HepG2 (cell line): ENCODE results near the gene STX10.

Experiments used
- ARNT2 ChIP-seq: sonication (generic); formaldehyde crosslinking; IDR thresholded peaks from 2 replicates; pipeline ENCODE4 v1.8.0; 2022; ENCODE audit warnings: mild to moderate bottlenecking, low read depth, missing genetic modification reagents, moderate library complexity
- CTCF ChIP-seq: sonication (generic); formaldehyde crosslinking; IDR thresholded peaks from 2 replicates; pipeline ENCODE4 v1.5.0; 2020; ENCODE audit warnings: mild to moderate bottlenecking, missing genetic modification reagents, moderate library complexity
- ESRRA ChIP-seq: sonication (generic); formaldehyde crosslinking; IDR thresholded peaks from 2 replicates; pipeline ENCODE4 v1.5.1; 2020; ENCODE audit warnings: mild to moderate bottlenecking, low read depth, missing genetic modification reagents
- IRF9 ChIP-seq: sonication (generic); formaldehyde crosslinking; IDR thresholded peaks from 2 replicates; pipeline ENCODE4 v1.8.0; 2022; ENCODE audit warnings: missing genetic modification reagents, mild to moderate bottlenecking, borderline replicate concordance
- MAFK ChIP-seq, 2 experiments: IDR thresholded peaks in 1 of 2; conservative IDR thresholded peaks in 1 of 2; 2 replicates each; pipeline ENCODE4 v1.6.1; 2011; ENCODE audit warnings: improper control_type of control experiment in 2 of 2, low read length in 2 of 2
- MTERF4 ChIP-seq: sonication (generic); formaldehyde crosslinking; IDR thresholded peaks from 2 replicates; pipeline ENCODE4 v1.8.0; 2023; ENCODE audit warnings: mild to moderate bottlenecking, missing genetic modification reagents
- MXD4 ChIP-seq: IDR thresholded peaks from 2 replicates; pipeline ENCODE4 v1.6.1; 2016; ENCODE audit warnings: mild to moderate bottlenecking, missing biosample characterization, missing genetic modification reagents
- NCOR1 ChIP-seq: fragments of 200-600 bp; sonication (generic); IDR thresholded peaks from 2 replicates; pipeline ENCODE4 v1.7.0; 2017; ENCODE audit warnings: antibody characterized with exemption, low read length, borderline replicate concordance
- POLR2A ChIP-seq, 2 experiments: IDR thresholded peaks; 2 replicates each; pipeline ENCODE4 v1.6.1; 2011; ENCODE audit warnings: low read depth in 2 of 2, low read length in 2 of 2, mild to moderate bottlenecking in 1 of 2, moderate library complexity in 1 of 2; ENCODE audit not compliant: insufficient read depth in 1 of 2
- POLR2G ChIP-seq: fragments of 200-400 bp; formaldehyde crosslinking; IDR thresholded peaks from 2 replicates; pipeline ENCODE4 v1.6.1; 2018; ENCODE audit warnings: mild to moderate bottlenecking, low read depth, low read length, moderate library complexity
- ZFP37 ChIP-seq: sonication (generic); formaldehyde crosslinking; IDR thresholded peaks from 2 replicates; pipeline ENCODE4 v1.4.0; 2020; ENCODE audit warnings: missing genetic modification reagents, borderline replicate concordance
- ZNF121 ChIP-seq: sonication (generic); formaldehyde crosslinking; IDR thresholded peaks from 2 replicates; pipeline ENCODE4 v1.5.0; 2020; ENCODE audit warnings: mild to moderate bottlenecking, missing genetic modification reagents
- ZNF746 ChIP-seq: sonication (generic); formaldehyde crosslinking; IDR thresholded peaks from 2 replicates; pipeline ENCODE4 v1.8.0; 2022; ENCODE audit warnings: mild to moderate bottlenecking, missing genetic modification reagents

GRCh38 chr19:13098277-13099072, 51.7 kb downstream of the STX10 start:
- TF ChIP-seq POLR2A (IDR thresholded peaks at IDR 0.05; ENCODE audit: insufficient read depth in 1 of 2, low read depth in 2 of 2, low read length in 2 of 2) (no peak), MAFK (conservative IDR thresholded peaks at IDR 0.05 in 1 of 2, IDR thresholded peaks at IDR 0.05 in 1 of 2; ENCODE audit: low read length in 2 of 2) (no peak), ZNF746 (CRISPR knock-in tag) (no peak), ESRRA (CRISPR knock-in tag) (no peak), ZFP37 (CRISPR knock-in tag) (no peak), POLR2G (no peak), ARNT2 (CRISPR knock-in tag) (no peak), ZNF121 (no peak), IRF9 (CRISPR knock-in tag) (no peak), NCOR1 (no peak), CTCF (no peak), MTERF4 (CRISPR knock-in tag) (no peak), MXD4 (CRISPR knock-in tag) (no peak)
